Ramos (cell line): ENCODE results near the gene DYRK1A.

Experiments used
- in situ Hi-C: fragments of 300-500 bp; cut with MboI; formaldehyde crosslinking; loops from one replicate; pipeline ENCODE4 v1.14.3; 2022; ENCODE audit warnings: low sequenced_read_pairs; ENCODE audit not compliant: unreplicated experiment

Gene DYRK1A

GRCh38 chr21:37472581-37472980, 106.0 kb downstream of the DYRK1A start:
- in situ Hi-C loops: no loop called here

- in situ Hi-C loops: no loop called here
Observed at GRCh38 chr21:37473491-37473890, 106.9 kb downstream of the DYRK1A start.

- in situ Hi-C loops: no loop called here
Observed at GRCh38 chr21:37474342-37474741, 107.8 kb downstream of the DYRK1A start.

GRCh38 chr21:37475186-37475868, 108.8 kb downstream of the DYRK1A start:
- in situ Hi-C loops: no loop called here

- in situ Hi-C loops: no loop called here
Observed at GRCh38 chr21:37478794-37479193, 112.2 kb downstream of the DYRK1A start.

GRCh38 chr21:37483776-37484175, 117.2 kb downstream of the DYRK1A start:
- in situ Hi-C loops: no loop called here

- in situ Hi-C loops: no loop called here
Observed at GRCh38 chr21:37484535-37485474, 118.2 kb downstream of the DYRK1A start.

- in situ Hi-C loops: no loop called here
Observed at GRCh38 chr21:37489553-37489952, 123.0 kb downstream of the DYRK1A start.

- in situ Hi-C loops: no loop called here
Observed at GRCh38 chr21:37490084-37490483, 123.5 kb downstream of the DYRK1A start.

GRCh38 chr21:37496972-37497371, 130.4 kb downstream of the DYRK1A start:
- in situ Hi-C loops: no loop called here

GRCh38 chr21:37498664-37499063, 132.1 kb downstream of the DYRK1A start:
- in situ Hi-C loops: no loop called here

- in situ Hi-C loops: no loop called here
Observed at GRCh38 chr21:37502947-37503346, 136.4 kb downstream of the DYRK1A start.

- in situ Hi-C loops: no loop called here
Observed at GRCh38 chr21:37503848-37504467, 137.4 kb downstream of the DYRK1A start.

GRCh38 chr21:37505963-37506362, 139.4 kb downstream of the DYRK1A start:
- in situ Hi-C loops: no loop called here

- in situ Hi-C loops: no loop called here
Observed at GRCh38 chr21:37507716-37508115, 141.1 kb downstream of the DYRK1A start.

- in situ Hi-C loops: no loop called here
Observed at GRCh38 chr21:37508341-37508740, 141.8 kb downstream of the DYRK1A start.

GRCh38 chr21:37509802-37510393, 143.3 kb downstream of the DYRK1A start:
- in situ Hi-C loops: no loop called here

- in situ Hi-C loops: no loop called here
Observed at GRCh38 chr21:37511848-37512247, 145.3 kb downstream of the DYRK1A start.

GRCh38 chr21:37513383-37513782, 146.8 kb downstream of the DYRK1A start:
- in situ Hi-C loops: no loop called here

GRCh38 chr21:37514038-37514667, 147.6 kb downstream of the DYRK1A start:
- in situ Hi-C loops: no loop called here
